ENCODE results near the gene UCP3.

- TF ChIP-seq CTCF (IDR thresholded peaks at IDR 0.05; ENCODE audit: insufficient read depth, low read length, poor library complexity, severe bottlenecking) (no peak), EZH2phosphoT487 (conservative IDR thresholded peaks at IDR 0.05; ENCODE audit: low read length) (no peak)
Measured at GRCh38 chr11:74050465-74050864, 41.6 kb upstream of the UCP3 start.

Data from SU-DHL-6 (cell line).